GM12801 (cell line): ENCODE results near the gene STAT6.

Experiments
- CTCF ChIP-seq: IDR thresholded peaks from one replicate; pipeline ENCODE4 v1.5.1; 2011; ENCODE audit warnings: control low read depth; ENCODE audit not compliant: insufficient read length; ENCODE audit errors: extremely low read depth

Gene STAT6

GRCh38 chr12:57063991-57064685, 47.0 kb downstream of the STAT6 start:
- no peak for TF ChIP-seq CTCF

DNA sequence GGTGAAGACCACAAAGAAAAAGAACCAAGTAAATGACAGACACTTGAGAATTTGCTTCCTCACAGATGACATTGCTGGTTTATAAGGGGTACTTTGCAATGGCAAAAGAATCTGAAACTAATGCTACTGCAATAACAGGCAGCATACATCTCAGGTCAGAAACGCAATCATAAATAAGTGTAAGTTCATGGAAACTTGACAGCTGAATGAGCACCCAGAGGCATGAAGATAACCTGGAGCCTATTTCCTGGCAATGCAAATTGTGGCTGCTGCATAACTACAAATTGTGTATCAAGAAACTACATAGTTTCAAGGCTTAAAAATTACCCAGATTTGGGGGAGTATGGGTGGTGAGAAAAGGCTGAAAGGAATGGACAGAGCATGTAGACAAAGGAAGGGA, 52.7 kb downstream of the STAT6 start:
- no peak for TF ChIP-seq CTCF

- TF ChIP-seq CTCF: no peak
Measured at GRCh38 chr12:57057067-57057751, 54.0 kb downstream of the STAT6 start.

DNA sequence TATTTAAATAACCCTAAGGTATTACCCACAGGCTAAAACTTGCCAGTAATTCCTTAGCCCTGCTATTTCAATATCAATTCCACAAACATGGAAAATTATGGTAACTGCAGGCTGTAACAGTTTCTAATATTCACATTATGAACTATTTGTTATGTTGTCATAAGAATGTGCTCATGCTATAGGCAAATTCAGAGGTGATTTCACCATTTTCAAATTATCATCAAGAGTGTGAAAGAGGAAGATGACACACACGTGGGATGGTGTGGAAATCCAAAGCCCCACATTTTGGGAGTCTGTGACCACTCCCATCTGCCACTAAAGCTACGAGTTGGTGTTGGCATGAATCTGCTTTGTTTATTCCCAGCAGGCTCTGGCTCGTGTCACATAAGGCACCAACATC, 55.3 kb downstream of the STAT6 start:
- no peak for TF ChIP-seq CTCF

DNA sequence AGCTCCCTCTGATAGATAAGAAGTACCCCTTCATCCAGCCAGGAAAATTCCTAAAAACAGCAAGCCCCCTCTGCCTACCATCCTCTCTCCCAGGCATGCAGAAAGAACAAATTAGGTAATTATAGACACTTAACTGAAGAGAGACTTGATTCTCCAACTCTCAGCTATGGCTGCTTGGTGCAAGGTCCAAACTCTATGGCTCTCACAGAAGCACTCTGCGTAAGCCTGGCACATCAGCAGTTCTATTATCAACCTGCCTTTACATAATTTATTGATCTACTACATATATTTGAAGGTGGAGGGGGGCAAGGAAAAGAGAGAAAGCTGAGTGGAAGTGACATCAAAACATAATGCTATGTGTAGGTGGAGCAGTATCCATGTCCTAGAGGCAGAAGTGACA, 60.2 kb downstream of the STAT6 start:
- no peak for TF ChIP-seq CTCF

- no peak for TF ChIP-seq CTCF
Measured at GRCh38 chr12:57049890-57050289, 61.3 kb downstream of the STAT6 start, which contains the start of gene MYO1A. Gene MYO1A (minus strand): TSS chr12:57050129. CDS start chr12:57048323, 1,806 bp downstream.

GRCh38 chr12:57049119-57049446, 62.1 kb downstream of the STAT6 start:
- TF ChIP-seq CTCF: no peak
